Ecto neural progenitor cell (in vitro differentiated cells): ENCODE measurements around the gene TBX21.

Experiments used
- DNase-seq: peaks from one replicate; pipeline ENCODE4 v3.0.0-alpha.2; 2018; ENCODE audit warnings: low spot score

The TBX21 gene

GRCh38 chr17:47774331-47774730, 41.3 kb downstream of the TBX21 start:
- DNase-seq = no peak

DNA sequence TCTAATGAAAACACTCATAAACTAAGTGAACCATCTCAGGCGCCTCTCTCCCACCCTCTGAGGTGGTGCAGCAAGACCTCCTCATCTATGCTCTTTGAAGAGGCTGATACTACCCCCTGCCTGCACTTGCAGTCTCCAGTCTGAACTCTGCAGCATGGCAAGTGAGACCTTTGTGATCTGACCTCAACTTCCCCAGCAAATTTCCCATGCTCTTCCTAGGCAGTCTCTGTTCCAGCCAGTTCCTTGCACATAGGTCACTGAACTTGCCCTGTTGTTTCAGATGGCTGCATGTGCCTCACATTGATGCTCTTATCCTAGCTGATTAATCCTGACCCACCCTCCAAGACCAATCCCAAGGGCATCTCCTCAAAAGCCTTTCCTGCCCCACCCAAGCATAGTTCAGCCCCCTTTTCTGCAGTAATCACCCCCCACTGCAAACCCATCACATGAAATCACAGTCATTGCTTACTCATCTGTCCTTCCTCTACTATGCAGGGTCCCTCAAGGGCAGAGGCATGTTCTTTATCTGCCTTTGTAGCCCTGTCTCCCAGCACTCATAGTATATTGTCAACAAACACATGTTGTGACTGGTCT, 42.0 kb downstream of the TBX21 start:
- no peak for DNase-seq

DNA sequence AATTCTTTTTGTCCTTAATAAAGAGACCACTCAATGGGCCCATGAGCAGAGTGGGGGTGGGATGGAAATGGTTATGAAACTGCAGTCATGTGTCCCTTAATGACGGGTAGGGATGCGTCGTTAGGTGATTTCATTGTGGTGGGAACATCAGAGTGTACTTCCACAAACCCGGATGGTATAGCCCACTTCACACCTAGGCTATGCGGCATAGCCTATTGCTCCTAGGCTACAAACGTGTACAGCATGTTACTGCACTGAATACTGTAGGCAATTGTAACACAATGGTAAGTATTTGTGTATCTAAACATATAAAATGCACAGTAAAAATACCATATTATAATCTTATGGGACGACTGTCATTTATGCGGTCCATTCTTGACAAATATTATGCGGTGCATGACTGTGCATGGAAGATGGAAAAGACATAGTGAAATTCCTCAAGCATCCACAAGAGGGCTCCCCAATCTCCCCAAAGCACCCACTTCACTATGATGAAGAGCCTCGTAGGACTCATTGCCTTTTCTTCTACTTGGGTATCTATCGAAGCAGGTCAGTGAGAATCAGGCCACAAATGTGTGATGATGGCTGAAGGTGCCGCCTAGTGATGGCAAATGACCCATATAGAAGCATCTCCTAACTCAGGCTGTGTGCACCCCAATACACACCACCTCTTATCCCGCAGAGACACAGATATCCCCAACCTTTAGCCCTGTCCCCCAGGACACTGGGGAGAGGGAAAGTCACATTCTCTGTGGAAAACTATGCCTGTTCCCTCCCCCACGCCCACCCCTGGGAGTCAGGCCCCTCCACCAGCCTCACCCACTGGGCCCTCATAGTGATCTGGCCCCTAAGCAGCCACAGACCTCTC, 43.5 kb downstream of the TBX21 start:
- DNase-seq = no peak

DNA sequence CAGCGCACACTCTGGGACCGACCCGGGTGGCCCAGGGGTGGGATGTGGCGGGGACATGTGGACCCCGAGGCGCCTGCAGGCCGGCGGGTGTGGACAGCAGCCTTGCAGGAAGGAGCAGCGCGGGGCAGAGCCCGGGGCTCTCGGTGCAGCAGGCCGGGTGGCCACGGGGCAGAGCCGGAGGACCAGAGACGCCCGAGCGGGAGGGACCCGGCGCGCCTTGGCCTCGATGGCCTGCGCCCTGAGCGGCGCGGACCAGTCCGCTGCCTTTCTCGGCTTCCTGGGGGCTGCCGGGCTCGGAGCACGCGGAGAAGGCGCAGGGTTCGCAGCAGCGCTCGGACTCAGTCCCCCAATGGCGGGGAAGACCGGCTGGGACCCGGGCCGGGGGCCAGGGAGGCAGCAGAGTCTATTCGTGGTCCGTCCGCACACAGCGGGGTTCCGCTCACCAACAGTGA, 45.2 kb downstream of the TBX21 start:
- no peak for DNase-seq

- DNase-seq = no peak
Observed at GRCh38 chr17:47781397-47781796, 48.4 kb downstream of the TBX21 start.

GRCh38 chr17:47785538-47786123, 52.6 kb downstream of the TBX21 start:
- peak; percentile 83 for DNase-seq

DNA sequence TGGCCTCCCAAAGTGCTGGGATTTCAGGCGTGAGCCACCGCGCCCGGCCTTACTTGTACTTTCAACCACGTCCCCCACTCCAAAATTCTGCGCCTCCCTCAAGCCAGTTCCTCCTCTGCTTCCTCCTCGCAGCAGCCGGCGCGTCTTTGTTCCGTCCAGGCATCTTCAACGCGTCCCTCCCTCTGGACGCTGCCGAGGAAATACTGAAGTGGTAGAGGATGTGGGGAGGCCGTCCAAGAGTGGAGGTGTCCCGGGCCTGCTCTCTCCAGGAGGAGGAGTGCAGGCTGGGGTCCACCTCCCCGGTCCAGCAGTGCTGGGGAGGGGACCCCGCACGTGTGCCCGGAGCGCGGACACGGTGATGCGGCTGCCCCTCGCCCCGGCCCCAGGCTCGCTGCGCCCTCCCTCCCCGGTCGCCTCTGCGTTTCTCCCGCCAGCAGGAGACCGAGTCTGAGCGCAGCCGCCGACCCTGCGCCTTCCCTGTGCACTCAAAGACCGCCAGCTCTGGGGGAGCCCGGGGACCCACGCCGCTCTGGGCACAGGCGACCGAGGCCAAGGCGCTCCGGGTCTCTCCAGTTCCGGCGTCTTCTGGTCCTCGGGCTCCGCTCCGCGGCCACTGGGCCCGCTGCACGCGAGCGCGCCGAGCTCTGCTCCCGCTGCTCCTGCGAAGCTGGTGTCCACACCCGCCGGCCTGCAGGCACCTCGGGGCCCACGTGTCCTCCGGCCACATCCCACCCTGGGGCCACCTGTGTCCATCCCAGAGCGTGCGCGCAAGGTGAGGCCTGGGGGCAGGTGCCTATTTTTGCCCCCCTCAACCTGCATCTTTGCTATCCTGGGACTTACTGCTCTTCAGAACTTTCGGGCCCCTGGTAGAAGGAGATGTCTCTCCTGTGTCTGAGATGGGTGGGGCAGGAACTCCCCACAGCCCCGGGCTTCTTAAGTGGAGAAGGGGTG, 56.9 kb downstream of the TBX21 start:
- peak; percentile 85 for DNase-seq

- DNase-seq = no peak
Observed at GRCh38 chr17:47791025-47791424, 58.0 kb downstream of the TBX21 start.

- no peak for DNase-seq
Observed at GRCh38 chr17:47792457-47792856, 59.4 kb downstream of the TBX21 start.

DNA sequence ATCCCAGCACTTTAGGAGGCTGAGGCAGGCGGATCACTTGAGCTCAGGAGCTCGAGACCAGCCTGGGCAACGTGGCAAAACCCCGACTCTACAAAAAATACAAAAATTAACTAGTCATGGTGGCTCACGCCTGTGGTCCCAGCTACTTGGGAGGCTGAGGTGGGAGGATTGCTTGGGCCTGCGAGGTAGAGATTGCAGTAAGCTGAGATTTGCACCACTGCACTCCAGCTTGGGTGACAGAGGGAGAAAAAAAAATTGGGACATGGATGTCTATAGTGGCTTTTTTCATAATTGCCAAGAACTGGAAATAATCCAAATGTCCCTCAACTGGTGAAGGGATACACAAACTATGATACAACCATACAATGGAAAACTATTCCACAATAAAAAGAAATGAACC, 59.9 kb downstream of the TBX21 start:
- DNase-seq = no peak
